ENCODE results near the gene CEMIP2. TPM values are rescaled to one million over a fixed set of nuclear protein-coding genes. Genes with fewer than 3 reads are reported as not detected.

Gene CEMIP2
- total RNA-seq: 10 to 100 TPM; 10.6 to 29.9 (median 14.7) TPM

- in situ Hi-C loops (cut with MboI; ENCODE audit: low sequenced_read_pairs in 4 of 4): loop anchor here in 1 of 4 donors (25.0 kb wide), 1 partner anchor 94 kb away; no protein-coding TSS in a partner anchor
- Histone ChIP-seq H3K4me3 (peak within 1 kb of the TSS; percentile 85 to 95 (median 91)), H3K27me3 (no peaks in the 10 kb centered on the region), H3K36me3 (no peaks in the 10 kb centered on the region), H3K9me3 (no peaks in the 10 kb centered on the region), H3K4me1 (peaks cover 45% of the 10 kb centered on the region in 2 donors), H3K27ac (peak within 1 kb of the TSS; percentile 94 to 100 (median 99))
- intact Hi-C loops (cut with DNase I; ENCODE audit: low total_unique reads): loop anchor here (1.0 to 10.0 kb wide), 7 partner anchors 51 to 1154 kb away; partner anchors contain the start of genes ABHD17B, C9orf85 and ZFAND5
- ATAC-seq (peak; percentile 82 to 84), DNase-seq (peak; percentile 88 to 89)
- TF ChIP-seq CTCF (IDR thresholded peaks at IDR 0.05 in 4 of 5, conservative IDR thresholded peaks at IDR 0.05 in 1 of 5): no peak
- TF ChIP-seq POLR2A (IDR thresholded peaks at IDR 0.05): peak; percentile 91 to 96
Measured at GRCh38 chr9:71768388-71769174, at the start of gene CEMIP2. CEMIP2 (minus strand) TSS chr9:71768513; CDS start chr9:71750373, 18,140 bp downstream.

GRCh38 chr9:71816916-71817451 lies 48.7 kb upstream of the CEMIP2 start:
- no peak overlapping the region for H3K4me3 ChIP-seq
- H3K4me1 ChIP-seq: peaks cover 0 to 11% of the 10 kb centered on the region in 2 donors
- in situ Hi-C loops (cut with MboI; ENCODE audit: low sequenced_read_pairs in 4 of 4): loop anchor here in 3 of 4 donors (25.0 kb wide), 2 partner anchors 445 to 530 kb away; no protein-coding TSS in a partner anchor
- DNase-seq (no peak), ATAC-seq (no peak)
- H3K27ac ChIP-seq: no peak overlapping the region
- TF ChIP-seq CTCF (IDR thresholded peaks at IDR 0.05 in 4 of 5, conservative IDR thresholded peaks at IDR 0.05 in 1 of 5) (no peak), POLR2A (IDR thresholded peaks at IDR 0.05) (no peak)
- intact Hi-C loops (cut with DNase I; ENCODE audit: low total_unique reads): loop anchor here (5.0 kb wide), 2 partner anchors 220 to 530 kb away; no protein-coding TSS in a partner anchor
- no peaks in the 10 kb centered on the region for H3K36me3 ChIP-seq
- no peaks in the 10 kb centered on the region for H3K9me3 ChIP-seq
- H3K27me3 ChIP-seq: no peaks in the 10 kb centered on the region

GRCh38 chr9:71814815-71815214 lies 46.5 kb upstream of the CEMIP2 start:
- intact Hi-C loops (cut with DNase I; ENCODE audit: low total_unique reads) (loop anchor here (5.0 kb wide), 2 partner anchors 222 to 528 kb away; no protein-coding TSS in a partner anchor), in situ Hi-C loops (cut with MboI; ENCODE audit: low sequenced_read_pairs in 4 of 4) (loop anchor here in 3 of 4 donors (25.0 kb wide), 2 partner anchors 447 to 528 kb away; no protein-coding TSS in a partner anchor)
- ATAC-seq (no peak), DNase-seq (no peak)
- TF ChIP-seq POLR2A (IDR thresholded peaks at IDR 0.05) (no peak), CTCF (IDR thresholded peaks at IDR 0.05 in 4 of 5, conservative IDR thresholded peaks at IDR 0.05 in 1 of 5) (no peak)
- Histone ChIP-seq H3K4me3 (no peak overlapping the region), H3K4me1 (peaks cover 7 to 11% of the 10 kb centered on the region in 2 donors), H3K36me3 (no peaks in the 10 kb centered on the region), H3K27me3 (no peaks in the 10 kb centered on the region), H3K9me3 (no peaks in the 10 kb centered on the region), H3K27ac (peak overlapping the region in 1 of 4 donors; percentile 17)

- Histone ChIP-seq H3K4me3 (no peak overlapping the region), H3K9me3 (no peaks in the 10 kb centered on the region), H3K27ac (no peak overlapping the region), H3K4me1 (peaks cover 7 to 11% of the 10 kb centered on the region in 2 donors), H3K27me3 (no peaks in the 10 kb centered on the region), H3K36me3 (no peaks in the 10 kb centered on the region)
- intact Hi-C loops (cut with DNase I; ENCODE audit: low total_unique reads): no loop called here
- TF ChIP-seq CTCF (IDR thresholded peaks at IDR 0.05 in 4 of 5, conservative IDR thresholded peaks at IDR 0.05 in 1 of 5) (no peak), POLR2A (IDR thresholded peaks at IDR 0.05) (no peak)
- ATAC-seq (no peak), DNase-seq (peak in 1 of 2 donors; percentile 28)
- in situ Hi-C loops (cut with MboI; ENCODE audit: low sequenced_read_pairs in 4 of 4): loop anchor here in 3 of 4 donors (25.0 kb wide), 2 partner anchors 448 to 527 kb away; no protein-coding TSS in a partner anchor
Measured at GRCh38 chr9:71814226-71814625, 45.9 kb upstream of the CEMIP2 start.
